ENCODE results near the gene TAF4B.

The TAF4B gene

DNA sequence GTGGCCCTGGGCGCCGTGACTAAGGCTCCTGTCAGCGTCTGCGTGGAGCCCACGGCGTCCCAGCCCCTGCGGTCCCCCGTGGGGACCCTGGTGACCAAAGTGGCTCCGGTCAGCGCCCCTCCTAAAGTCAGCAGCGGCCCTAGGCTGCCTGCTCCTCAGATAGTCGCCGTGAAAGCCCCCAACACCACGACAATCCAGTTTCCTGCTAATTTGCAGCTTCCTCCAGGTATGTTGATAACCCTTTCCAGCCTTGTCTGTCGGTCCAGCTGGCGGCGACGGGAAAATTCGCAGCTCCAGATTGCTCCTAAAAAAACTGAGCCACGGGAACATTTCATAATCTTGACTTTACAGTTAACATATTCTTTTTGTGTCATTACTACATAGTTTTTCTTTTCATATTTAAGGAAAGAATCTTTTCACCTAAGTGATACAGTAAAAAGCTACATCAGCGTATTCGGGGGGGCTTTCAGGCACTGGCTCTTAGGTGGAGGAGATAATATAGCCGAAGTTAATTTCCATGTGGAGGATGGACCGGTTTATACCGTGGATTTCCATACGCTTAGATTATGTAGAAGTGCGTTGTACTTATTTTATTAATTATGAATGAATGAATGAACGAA lies 916 bp downstream of the TAF4B start:
- Histone ChIP-seq H3K27ac (ENCODE audit: low read length, poor library complexity, severe bottlenecking) (no peak overlapping the region), H2BK15ac (ENCODE audit: low read depth, poor library complexity, severe bottlenecking) (no peak overlapping the region), H2BK120ac (ENCODE audit: low read depth, low read length) (no peak overlapping the region), H2AK5ac (ENCODE audit: low read length, severe bottlenecking) (no peak overlapping the region), H3K36me3 (ENCODE audit: control insufficient read depth in 1 of 2, insufficient read depth in 2 of 2, low read depth in 1 of 2, low read length in 2 of 2) (no peaks in the 10 kb centered on the region), H3K4me3 (ENCODE audit: insufficient read depth in 1 of 2, low read depth in 1 of 2, low read length in 2 of 2) (peak overlapping the region; percentile 91 to 96), H2AFZ (ENCODE audit: low read depth, low read length) (peak overlapping the region; percentile 95), H3K9me3 (ENCODE audit: control insufficient read depth, low read length) (no peaks in the 10 kb centered on the region), H4K91ac (ENCODE audit: low read length) (no peak overlapping the region), H3K18ac (ENCODE audit: low read depth in 1 of 2, low read length in 2 of 2) (peak overlapping the region in 1 of 2 experiments; percentile 60), H3K23ac (ENCODE audit: low read length in 2 of 2) (peak overlapping the region in 1 of 2 experiments; percentile 85), H4K8ac (ENCODE audit: low read length) (no peak overlapping the region), H3K4me2 (ENCODE audit: low read length, poor library complexity, severe bottlenecking) (peak overlapping the region; percentile 100), H3K4ac (ENCODE audit: low read depth in 1 of 2, low read length in 2 of 2) (peak overlapping the region in 1 of 2 experiments; percentile 14), H2BK5ac (ENCODE audit: low read depth, low read length, poor library complexity, severe bottlenecking) (no peak overlapping the region), H3K14ac (ENCODE audit: low read length in 2 of 2) (no peak overlapping the region), H3K27me3 (ENCODE audit: control insufficient read depth in 1 of 2, insufficient read depth in 1 of 2, low read length in 2 of 2) (no peaks in the 10 kb centered on the region), H2BK12ac (ENCODE audit: low read length in 2 of 2) (no peak overlapping the region), H3K4me1 (ENCODE audit: control insufficient read depth, insufficient read depth, low read depth, low read length) (peaks cover 5% of the 10 kb centered on the region), H3K9ac (ENCODE audit: low read length) (peak overlapping the region; percentile 96), H3K79me1 (replicated peaks; ENCODE audit: low read length, poor library complexity, severe bottlenecking) (peaks cover 9% of the 10 kb centered on the region)
- peak; percentile 3 for DNase-seq
- WGBS: 6% methylated on average over 27 of the region's 28 CpGs

GRCh38 chr18:26228562-26229260 lies 2.5 kb downstream of the TAF4B start:
- no peak overlapping the region for H2BK15ac ChIP-seq (ENCODE audit: low read depth, poor library complexity, severe bottlenecking)
- no peak overlapping the region for H2AFZ ChIP-seq (ENCODE audit: low read depth, low read length)
- H4K8ac ChIP-seq (ENCODE audit: low read length): no peak overlapping the region
- no peak overlapping the region for H3K23ac ChIP-seq (ENCODE audit: low read length in 2 of 2)
- no peak overlapping the region for H2BK12ac ChIP-seq (ENCODE audit: low read length in 2 of 2)
- no peak overlapping the region for H3K4ac ChIP-seq (ENCODE audit: low read depth in 1 of 2, low read length in 2 of 2)
- no peak overlapping the region for H3K4me3 ChIP-seq (ENCODE audit: insufficient read depth in 1 of 2, low read depth in 1 of 2, low read length in 2 of 2)
- H4K91ac ChIP-seq (ENCODE audit: low read length): no peak overlapping the region
- no peak overlapping the region for H2BK5ac ChIP-seq (ENCODE audit: low read depth, low read length, poor library complexity, severe bottlenecking)
- no peaks in the 10 kb centered on the region for H3K36me3 ChIP-seq (ENCODE audit: control insufficient read depth in 1 of 2, insufficient read depth in 2 of 2, low read depth in 1 of 2, low read length in 2 of 2)
- H3K9ac ChIP-seq (ENCODE audit: low read length): no peak overlapping the region
- H3K14ac ChIP-seq (ENCODE audit: low read length in 2 of 2): no peak overlapping the region
- no peak overlapping the region for H3K4me2 ChIP-seq (ENCODE audit: low read length, poor library complexity, severe bottlenecking)
- no peaks in the 10 kb centered on the region for H3K9me3 ChIP-seq (ENCODE audit: control insufficient read depth, low read length)
- peaks cover 9% of the 10 kb centered on the region for H3K79me1 ChIP-seq (replicated peaks; ENCODE audit: low read length, poor library complexity, severe bottlenecking)
- H3K27me3 ChIP-seq (ENCODE audit: control insufficient read depth in 1 of 2, insufficient read depth in 1 of 2, low read length in 2 of 2): no peaks in the 10 kb centered on the region
- H2BK120ac ChIP-seq (ENCODE audit: low read depth, low read length): no peak overlapping the region
- no peak overlapping the region for H3K27ac ChIP-seq (ENCODE audit: low read length, poor library complexity, severe bottlenecking)
- peaks cover 5% of the 10 kb centered on the region for H3K4me1 ChIP-seq (ENCODE audit: control insufficient read depth, insufficient read depth, low read depth, low read length)
- DNase-seq: no peak
- no peak overlapping the region for H3K18ac ChIP-seq (ENCODE audit: low read depth in 1 of 2, low read length in 2 of 2)
- 87% methylated on average over 2 of the region's 6 CpGs for WGBS
- no peak overlapping the region for H2AK5ac ChIP-seq (ENCODE audit: low read length, severe bottlenecking)

GRCh38 chr18:26230497-26230896 lies 4.3 kb downstream of the TAF4B start:
- H2BK5ac ChIP-seq (ENCODE audit: low read depth, low read length, poor library complexity, severe bottlenecking): no peak overlapping the region
- H2AK5ac ChIP-seq (ENCODE audit: low read length, severe bottlenecking): no peak overlapping the region
- no peak for DNase-seq
- no peak overlapping the region for H3K14ac ChIP-seq (ENCODE audit: low read length in 2 of 2)
- no peaks in the 10 kb centered on the region for H3K27me3 ChIP-seq (ENCODE audit: control insufficient read depth in 1 of 2, insufficient read depth in 1 of 2, low read length in 2 of 2)
- 95% methylated on average over 8 of the region's 8 CpGs for WGBS
- no peak overlapping the region for H3K23ac ChIP-seq (ENCODE audit: low read length in 2 of 2)
- H3K9me3 ChIP-seq (ENCODE audit: control insufficient read depth, low read length): no peaks in the 10 kb centered on the region
- H3K36me3 ChIP-seq (ENCODE audit: control insufficient read depth in 1 of 2, insufficient read depth in 2 of 2, low read depth in 1 of 2, low read length in 2 of 2): no peaks in the 10 kb centered on the region
- no peak overlapping the region for H3K4me3 ChIP-seq (ENCODE audit: insufficient read depth in 1 of 2, low read depth in 1 of 2, low read length in 2 of 2)
- H3K4ac ChIP-seq (ENCODE audit: low read depth in 1 of 2, low read length in 2 of 2): no peak overlapping the region
- H4K91ac ChIP-seq (ENCODE audit: low read length): no peak overlapping the region
- peaks cover 9% of the 10 kb centered on the region for H3K79me1 ChIP-seq (replicated peaks; ENCODE audit: low read length, poor library complexity, severe bottlenecking)
- H3K4me2 ChIP-seq (ENCODE audit: low read length, poor library complexity, severe bottlenecking): no peak overlapping the region
- H4K8ac ChIP-seq (ENCODE audit: low read length): no peak overlapping the region
- H2AFZ ChIP-seq (ENCODE audit: low read depth, low read length): no peak overlapping the region
- no peak overlapping the region for H2BK12ac ChIP-seq (ENCODE audit: low read length in 2 of 2)
- peaks cover 5% of the 10 kb centered on the region for H3K4me1 ChIP-seq (ENCODE audit: control insufficient read depth, insufficient read depth, low read depth, low read length)
- no peak overlapping the region for H2BK15ac ChIP-seq (ENCODE audit: low read depth, poor library complexity, severe bottlenecking)
- no peak overlapping the region for H3K9ac ChIP-seq (ENCODE audit: low read length)
- H2BK120ac ChIP-seq (ENCODE audit: low read depth, low read length): no peak overlapping the region
- H3K18ac ChIP-seq (ENCODE audit: low read depth in 1 of 2, low read length in 2 of 2): no peak overlapping the region
- no peak overlapping the region for H3K27ac ChIP-seq (ENCODE audit: low read length, poor library complexity, severe bottlenecking)

GRCh38 chr18:26233208-26233607 lies 7.0 kb downstream of the TAF4B start:
- no peak overlapping the region for H3K4me2 ChIP-seq (ENCODE audit: low read length, poor library complexity, severe bottlenecking)
- no peak overlapping the region for H3K4me3 ChIP-seq (ENCODE audit: insufficient read depth in 1 of 2, low read depth in 1 of 2, low read length in 2 of 2)
- H4K8ac ChIP-seq (ENCODE audit: low read length): no peak overlapping the region
- H3K18ac ChIP-seq (ENCODE audit: low read depth in 1 of 2, low read length in 2 of 2): no peak overlapping the region
- H3K23ac ChIP-seq (ENCODE audit: low read length in 2 of 2): no peak overlapping the region
- no peak overlapping the region for H2BK12ac ChIP-seq (ENCODE audit: low read length in 2 of 2)
- no peaks in the 10 kb centered on the region for H3K27me3 ChIP-seq (ENCODE audit: control insufficient read depth in 1 of 2, insufficient read depth in 1 of 2, low read length in 2 of 2)
- DNase-seq: no peak
- no peak overlapping the region for H3K14ac ChIP-seq (ENCODE audit: low read length in 2 of 2)
- no peak overlapping the region for H2BK120ac ChIP-seq (ENCODE audit: low read depth, low read length)
- 48% methylated on average over 5 of the region's 5 CpGs for WGBS
- no peak overlapping the region for H4K91ac ChIP-seq (ENCODE audit: low read length)
- H3K79me1 ChIP-seq (replicated peaks; ENCODE audit: low read length, poor library complexity, severe bottlenecking): peaks cover 7% of the 10 kb centered on the region
- no peaks in the 10 kb centered on the region for H3K9me3 ChIP-seq (ENCODE audit: control insufficient read depth, low read length)
- no peak overlapping the region for H3K27ac ChIP-seq (ENCODE audit: low read length, poor library complexity, severe bottlenecking)
- no peak overlapping the region for H2AFZ ChIP-seq (ENCODE audit: low read depth, low read length)
- H2BK15ac ChIP-seq (ENCODE audit: low read depth, poor library complexity, severe bottlenecking): no peak overlapping the region
- H2BK5ac ChIP-seq (ENCODE audit: low read depth, low read length, poor library complexity, severe bottlenecking): no peak overlapping the region
- no peak overlapping the region for H3K9ac ChIP-seq (ENCODE audit: low read length)
- H3K36me3 ChIP-seq (ENCODE audit: control insufficient read depth in 1 of 2, insufficient read depth in 2 of 2, low read depth in 1 of 2, low read length in 2 of 2): no peaks in the 10 kb centered on the region
- H3K4ac ChIP-seq (ENCODE audit: low read depth in 1 of 2, low read length in 2 of 2): no peak overlapping the region
- H3K4me1 ChIP-seq (ENCODE audit: control insufficient read depth, insufficient read depth, low read depth, low read length): no peaks in the 10 kb centered on the region
- no peak overlapping the region for H2AK5ac ChIP-seq (ENCODE audit: low read length, severe bottlenecking)
